G401.6 (cell line): ENCODE measurements around the gene CTXND1.

ENCODE experiments used
- FAIRE-seq: peaks from 2 replicates; lab custom pipeline; 2012; peaks lifted over from hg19 to GRCh38; lab: Jason Lieb, UNC

CTXND1 gene

GRCh38 chr15:80180468-80180867 is 71.5 kb downstream of the CTXND1 start:
- FAIRE-seq: no peak

- no peak for FAIRE-seq
These were observed 72.1 kb downstream of the CTXND1 start for GRCh38 chr15:80179935-80180334.

- no peak for FAIRE-seq
These were observed 72.8 kb downstream of the CTXND1 start for GRCh38 chr15:80179025-80179759.

- FAIRE-seq: no peak
These were observed 74.9 kb downstream of the CTXND1 start for GRCh38 chr15:80177156-80177555.

GRCh38 chr15:80176443-80176842 is 75.6 kb downstream of the CTXND1 start:
- no peak for FAIRE-seq

- FAIRE-seq: no peak
These were observed 76.6 kb downstream of the CTXND1 start for GRCh38 chr15:80175436-80175835.

GRCh38 chr15:80174017-80174746 is 77.8 kb downstream of the CTXND1 start:
- FAIRE-seq: no peak

- FAIRE-seq: peak; percentile 3
These were observed 78.8 kb downstream of the CTXND1 start for GRCh38 chr15:80173022-80173759.

- FAIRE-seq: no peak
These were observed 79.6 kb downstream of the CTXND1 start for GRCh38 chr15:80172401-80172800.

GRCh38 chr15:80171787-80172186 is 80.2 kb downstream of the CTXND1 start:
- FAIRE-seq: no peak

- FAIRE-seq: no peak
These were observed 81.4 kb downstream of the CTXND1 start for GRCh38 chr15:80170596-80170995.

- FAIRE-seq: no peak
These were observed 82.2 kb downstream of the CTXND1 start for GRCh38 chr15:80169768-80170357.

GRCh38 chr15:80168421-80168820 is 83.6 kb downstream of the CTXND1 start:
- FAIRE-seq: no peak

GRCh38 chr15:80167936-80168335 is 84.1 kb downstream of the CTXND1 start:
- FAIRE-seq: no peak

GRCh38 chr15:80163897-80164296 is 88.1 kb downstream of the CTXND1 start:
- no peak for FAIRE-seq

- FAIRE-seq: no peak
These were observed 88.8 kb downstream of the CTXND1 start for GRCh38 chr15:80163217-80163616.

- FAIRE-seq: no peak
These were observed 89.9 kb downstream of the CTXND1 start for GRCh38 chr15:80162059-80162554.

GRCh38 chr15:80161468-80162016 is 90.5 kb downstream of the CTXND1 start:
- FAIRE-seq: no peak

- no peak for FAIRE-seq
These were observed 91.3 kb downstream of the CTXND1 start for GRCh38 chr15:80160570-80161156.

GRCh38 chr15:80159811-80160569 is 92.0 kb downstream of the CTXND1 start:
- no peak for FAIRE-seq

GRCh38 chr15:80159301-80159700 is 92.7 kb downstream of the CTXND1 start:
- no peak for FAIRE-seq
